Stimulated activated CD4-positive, alpha-beta T cell treated with anti-CD3 and anti-CD28 coated beads, Interleukin-2, amount 100 ng/mL, for 24 hours (primary cell): ENCODE results near the gene CCDC159.
"Not testable (repeated sequence)": the region's sequence is repeated elsewhere in the genome, so short reads cannot be mapped to it uniquely, and the experiment has no call there.

ENCODE experiments used
- DNase-seq, 2 donors: peaks; one replicate each; pipeline ENCODE4 v3.0.0-alpha.2; 2020

CCDC159 gene

DNA sequence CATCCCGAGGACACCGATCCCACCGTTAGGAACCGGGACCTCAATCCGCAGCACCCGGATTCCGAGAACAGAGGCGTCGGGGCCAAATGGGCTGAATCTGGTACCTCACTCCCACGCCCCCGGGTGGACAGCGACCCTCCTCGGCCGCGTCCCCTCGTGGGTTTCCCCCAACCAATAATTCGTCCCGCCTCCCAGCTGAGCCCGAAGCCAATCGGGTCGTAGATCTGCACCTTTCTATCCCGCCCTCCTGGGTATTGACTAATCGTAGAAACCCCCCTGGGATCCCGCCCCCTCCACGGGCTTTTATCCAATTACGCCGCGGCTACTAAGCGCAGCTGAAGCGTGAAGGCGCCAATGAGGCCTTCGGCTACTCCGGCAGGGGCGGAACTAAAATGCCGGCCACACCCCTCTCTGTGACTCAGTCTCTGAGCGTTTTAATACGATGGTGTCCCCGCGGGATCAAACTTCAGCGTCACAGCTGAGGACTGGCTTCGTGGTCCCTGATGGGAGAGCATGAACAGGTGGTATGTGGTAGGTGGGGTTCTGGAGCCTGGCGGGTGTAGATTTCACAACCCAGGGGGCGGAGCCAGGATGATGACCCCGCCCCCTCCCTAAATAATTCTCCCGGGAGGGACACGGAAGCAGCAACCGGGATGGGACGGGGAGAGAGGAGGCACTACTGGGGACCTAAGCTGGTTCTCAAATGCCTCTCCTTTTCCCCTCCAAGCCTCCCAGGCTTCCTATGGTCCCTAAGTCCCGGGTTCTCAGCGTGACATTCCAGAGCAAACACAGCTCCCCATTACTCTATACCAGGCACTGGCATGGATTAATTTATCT lies at the start of gene CCDC159, which contains the start of gene TMEM205:
Gene CCDC159 (plus strand): TSS at position 416 of the 837 bp plus-strand sequence. CDS start 88 bp downstream, at position 504.
Gene TMEM205 (minus strand): TSS at position 165 of the 837 bp plus-strand sequence. CDS start 649 bp downstream, outside the sequence.
- DNase-seq: peak; percentile 98 to 99

GRCh38 chr19:11299946-11300810 lies 46.1 kb upstream of the CCDC159 start:
- no peak for DNase-seq

DNA sequence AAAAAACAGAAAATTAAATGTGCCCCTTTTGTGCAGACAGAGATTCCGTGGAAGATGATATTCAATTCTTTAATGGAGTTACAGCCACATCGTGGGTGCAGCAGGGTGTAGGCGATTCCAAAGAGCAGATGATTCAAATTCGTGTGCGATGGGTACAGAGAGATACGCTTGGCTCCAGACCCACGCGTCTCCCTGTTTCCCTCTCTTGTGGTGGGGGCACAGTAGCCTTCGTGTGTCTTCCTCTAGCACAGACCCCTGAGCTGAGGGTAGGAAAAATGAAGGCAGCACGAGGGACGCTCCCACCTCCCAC lies 45.6 kb upstream of the CCDC159 start:
- no peak for DNase-seq

- DNase-seq: no peak
Observed at GRCh38 chr19:11304936-11305335, 41.4 kb upstream of the CCDC159 start.

DNA sequence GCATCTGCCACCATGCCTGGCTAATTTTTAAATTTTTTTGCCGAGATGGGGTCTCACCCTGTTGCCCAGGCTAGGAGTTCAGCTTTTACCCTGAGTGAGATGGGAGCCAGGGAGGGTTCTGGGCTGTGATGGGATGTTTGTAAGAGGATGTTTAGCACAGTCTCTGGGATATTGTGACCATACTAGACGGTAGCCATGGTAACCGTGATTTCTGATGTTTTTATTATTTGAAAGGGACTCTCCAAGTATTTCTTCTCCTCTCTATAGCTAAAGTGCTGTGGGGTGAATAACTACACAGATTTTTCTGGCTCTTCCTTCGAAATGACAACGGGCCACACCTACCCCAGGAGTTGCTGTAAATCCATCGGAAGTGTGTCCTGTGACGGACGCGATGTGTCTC lies 40.0 kb upstream of the CCDC159 start:
- DNase-seq: no peak

GRCh38 chr19:11320278-11320995 lies 25.9 kb upstream of the CCDC159 start:
- DNase-seq: not testable (repeated sequence)

DNA sequence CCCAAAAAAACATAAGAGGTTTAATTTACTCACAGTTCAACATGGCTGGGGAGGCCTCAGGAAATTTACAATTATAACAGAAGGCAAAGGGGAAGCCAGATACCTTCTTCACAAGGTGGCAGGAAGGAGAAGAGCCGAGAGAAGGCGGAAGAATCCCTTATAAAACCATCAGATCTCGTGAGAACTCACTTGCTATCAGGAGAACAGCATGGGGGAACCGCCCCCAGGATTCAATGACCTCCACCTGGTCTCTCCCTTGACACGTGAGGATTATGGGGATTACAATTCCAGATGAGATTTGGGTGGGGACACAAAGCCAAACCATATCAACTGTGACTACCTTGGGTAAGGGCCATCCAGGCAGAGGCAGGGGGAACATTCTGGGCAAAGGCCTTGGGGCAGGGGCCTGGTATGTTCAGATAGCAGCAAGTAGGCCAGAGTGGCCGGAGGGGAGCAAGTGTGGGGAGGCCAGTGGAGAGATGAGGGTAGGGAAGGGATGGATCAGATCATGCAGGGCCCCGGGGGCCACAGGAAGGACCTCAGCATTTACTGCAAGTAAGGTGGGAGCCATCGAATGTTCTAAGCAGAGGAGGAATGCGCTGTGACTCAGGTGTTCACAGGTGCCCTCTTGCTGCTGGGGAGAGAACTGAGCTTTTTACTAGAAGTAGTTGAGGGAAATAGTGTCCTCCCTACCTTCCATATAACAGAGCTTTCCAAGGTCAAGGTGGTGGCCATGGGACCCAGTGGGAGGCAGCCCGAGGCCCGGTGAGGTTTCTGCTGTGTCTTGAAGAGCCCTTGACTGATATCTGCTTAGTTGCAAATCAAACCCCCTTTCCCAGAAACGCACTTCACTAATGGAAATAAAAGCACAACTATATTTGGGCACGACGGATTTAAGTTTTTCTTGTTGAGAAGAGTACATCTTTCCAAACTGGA lies 24.9 kb upstream of the CCDC159 start:
- DNase-seq: no peak

DNA sequence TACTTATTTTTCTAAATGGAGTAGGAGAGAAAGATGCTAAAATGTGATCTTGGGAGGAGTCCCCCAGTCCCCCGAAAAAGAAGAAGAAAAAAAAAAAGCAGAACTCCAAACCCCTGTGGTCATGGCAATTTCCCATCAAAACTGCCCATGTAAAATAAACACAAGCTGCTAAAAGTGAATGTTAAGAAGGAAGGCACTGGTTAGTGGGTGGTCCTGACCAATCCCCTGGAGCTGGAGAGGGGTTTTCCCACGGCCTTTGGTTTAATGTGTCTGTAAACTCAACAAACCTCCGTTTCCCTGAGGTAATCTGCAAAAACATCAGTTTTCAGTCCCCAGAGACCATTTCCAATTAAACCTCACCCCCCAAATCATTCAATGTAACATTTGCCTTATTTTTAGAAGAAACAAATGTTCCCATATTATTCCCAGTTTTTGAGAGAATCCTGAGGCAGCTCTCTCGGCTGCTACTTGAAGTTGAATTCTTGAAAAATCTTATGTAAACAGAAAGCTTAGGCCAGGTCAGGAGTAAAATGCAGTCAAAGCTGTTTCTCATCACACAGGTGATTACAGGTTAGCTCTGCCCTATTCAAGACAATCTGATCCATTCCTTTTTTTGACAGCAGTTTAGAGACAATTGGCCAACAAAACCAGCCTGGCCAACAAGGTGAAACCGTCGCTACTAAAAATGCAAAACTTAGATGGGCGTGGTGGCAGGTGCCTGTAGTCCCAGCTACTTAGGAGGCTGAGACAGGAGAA lies 23.9 kb upstream of the CCDC159 start:
- no peak for DNase-seq

- DNase-seq: no peak
Observed at GRCh38 chr19:11323601-11324078, 22.7 kb upstream of the CCDC159 start.

- peak in 1 of 2 donors; percentile 29 for DNase-seq
Observed at GRCh38 chr19:11324079-11324661, 22.1 kb upstream of the CCDC159 start.

DNA sequence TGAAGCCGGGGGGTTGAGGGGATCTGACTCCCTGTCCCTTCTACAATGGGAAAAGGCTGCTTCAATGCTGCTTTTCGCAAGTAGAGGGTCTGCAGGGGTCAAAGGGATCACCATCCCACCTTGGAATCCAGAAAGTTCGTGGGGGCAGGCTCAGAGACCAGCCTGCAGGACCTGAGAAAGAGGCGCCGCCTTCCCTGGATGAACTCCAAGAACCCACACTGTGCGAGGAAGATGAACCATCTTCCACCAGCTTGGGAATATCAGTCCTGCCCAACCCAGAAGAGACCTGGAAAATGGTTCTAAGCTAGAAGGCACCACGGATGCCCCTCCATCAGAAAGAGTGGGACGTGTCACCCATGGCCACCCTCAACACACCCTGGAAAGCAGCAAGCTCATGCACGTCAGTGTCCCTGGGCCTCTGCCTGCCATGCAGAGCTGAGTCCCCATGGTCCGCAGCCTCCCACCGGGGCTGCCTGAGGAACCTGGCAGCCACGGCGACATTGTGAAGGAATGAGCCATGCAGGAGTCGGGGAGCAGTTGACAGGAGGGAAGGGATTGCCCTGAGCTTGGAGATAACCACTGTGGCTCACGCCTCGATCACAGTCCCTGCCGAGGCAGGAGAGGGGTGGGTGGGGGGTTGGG lies 21.4 kb upstream of the CCDC159 start:
- no peak for DNase-seq

GRCh38 chr19:11325544-11325943 lies 20.8 kb upstream of the CCDC159 start:
- DNase-seq: no peak

DNA sequence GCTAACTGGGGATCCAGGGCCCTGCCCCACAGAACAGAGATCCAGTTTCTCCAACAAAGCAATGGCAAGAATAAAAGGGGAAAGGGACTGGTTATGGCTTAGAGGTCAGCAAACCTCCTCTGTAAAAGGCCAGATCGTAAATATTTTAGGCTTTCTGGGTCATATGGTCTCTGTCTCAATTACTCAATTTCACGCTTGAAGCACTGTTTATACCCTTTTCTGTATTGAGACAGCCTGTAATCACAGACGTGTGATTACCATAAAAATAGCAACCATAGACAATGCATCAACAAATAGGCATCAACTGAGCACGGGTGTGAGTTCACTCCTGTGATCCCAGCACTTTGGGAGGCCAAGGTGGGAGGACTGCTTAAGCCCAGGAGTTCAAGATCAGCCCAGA lies 16.2 kb upstream of the CCDC159 start:
- no peak for DNase-seq

GRCh38 chr19:11331502-11331901 lies 14.8 kb upstream of the CCDC159 start:
- no peak for DNase-seq

- DNase-seq: no peak
Observed at GRCh38 chr19:11332822-11333221, 13.5 kb upstream of the CCDC159 start.

DNA sequence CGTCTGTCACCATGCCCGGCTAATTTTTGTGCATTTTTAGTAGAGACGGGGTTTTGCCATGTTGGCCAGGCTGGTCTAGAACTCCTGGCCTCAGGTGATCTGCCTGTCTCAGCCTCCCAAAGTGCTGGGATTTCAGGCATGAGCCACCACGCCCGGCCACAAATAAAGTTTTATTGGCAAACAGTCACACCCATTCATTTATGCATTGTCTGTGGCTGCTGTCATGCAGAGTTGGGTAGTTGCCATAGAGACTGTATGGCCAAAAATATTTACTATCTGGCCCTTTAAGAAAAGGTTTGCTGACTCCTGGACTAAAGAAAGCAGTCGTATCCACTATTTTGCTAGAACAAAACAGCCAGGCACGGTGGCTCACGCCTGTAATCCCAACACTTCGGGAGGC lies 12.5 kb upstream of the CCDC159 start:
- DNase-seq: not testable (repeated sequence)

GRCh38 chr19:11335449-11336146 lies 10.7 kb upstream of the CCDC159 start:
- DNase-seq: no peak

DNA sequence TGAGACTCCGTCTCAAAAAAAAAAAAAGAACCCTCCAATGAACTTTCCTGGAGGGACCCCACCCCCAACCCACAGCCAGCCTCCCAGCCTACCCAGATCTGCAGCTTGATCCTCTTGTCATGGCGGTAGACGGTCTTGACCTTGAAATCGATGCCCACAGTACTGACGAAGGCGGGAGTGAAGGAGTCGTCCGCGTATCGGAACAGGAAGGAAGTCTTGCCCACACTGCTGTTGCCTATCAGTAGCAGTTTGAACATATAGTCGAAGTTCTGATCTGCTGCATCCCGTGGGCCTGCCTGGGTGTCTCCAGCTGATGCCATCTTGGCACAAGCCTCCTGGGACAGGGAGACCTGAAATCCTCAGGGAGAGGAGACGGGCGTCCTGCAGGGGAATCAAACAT lies 9.2 kb upstream of the CCDC159 start:
- no peak for DNase-seq

GRCh38 chr19:11338121-11338520 lies 8.2 kb upstream of the CCDC159 start:
- no peak for DNase-seq
